ENCODE measurements around the gene ERP44.

DNA sequence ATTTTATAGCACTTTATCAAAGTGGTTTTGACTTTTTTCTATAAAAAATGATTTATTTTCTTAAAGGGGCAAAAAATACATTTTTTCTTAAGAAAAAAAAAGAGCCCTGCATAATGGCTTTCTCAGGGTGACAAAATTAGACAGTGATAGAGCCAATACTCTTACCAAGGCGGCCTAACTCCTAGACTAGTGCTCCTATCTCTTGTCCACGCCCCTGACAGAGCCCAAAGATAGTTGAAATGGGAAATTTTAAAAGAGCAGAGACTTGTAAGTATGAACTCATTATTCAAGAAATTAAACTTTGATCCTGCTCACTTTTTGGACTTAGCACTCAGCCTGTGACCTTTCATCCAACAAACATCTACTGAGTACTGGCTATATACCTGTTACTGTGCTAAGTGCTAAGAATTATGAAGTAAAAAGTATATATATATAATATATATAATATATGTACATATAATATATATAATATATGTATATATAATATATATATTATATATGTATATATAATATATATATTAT lies 1.4 kb upstream of the ERP44 start:
- TF ChIP-seq, protein P1, sequence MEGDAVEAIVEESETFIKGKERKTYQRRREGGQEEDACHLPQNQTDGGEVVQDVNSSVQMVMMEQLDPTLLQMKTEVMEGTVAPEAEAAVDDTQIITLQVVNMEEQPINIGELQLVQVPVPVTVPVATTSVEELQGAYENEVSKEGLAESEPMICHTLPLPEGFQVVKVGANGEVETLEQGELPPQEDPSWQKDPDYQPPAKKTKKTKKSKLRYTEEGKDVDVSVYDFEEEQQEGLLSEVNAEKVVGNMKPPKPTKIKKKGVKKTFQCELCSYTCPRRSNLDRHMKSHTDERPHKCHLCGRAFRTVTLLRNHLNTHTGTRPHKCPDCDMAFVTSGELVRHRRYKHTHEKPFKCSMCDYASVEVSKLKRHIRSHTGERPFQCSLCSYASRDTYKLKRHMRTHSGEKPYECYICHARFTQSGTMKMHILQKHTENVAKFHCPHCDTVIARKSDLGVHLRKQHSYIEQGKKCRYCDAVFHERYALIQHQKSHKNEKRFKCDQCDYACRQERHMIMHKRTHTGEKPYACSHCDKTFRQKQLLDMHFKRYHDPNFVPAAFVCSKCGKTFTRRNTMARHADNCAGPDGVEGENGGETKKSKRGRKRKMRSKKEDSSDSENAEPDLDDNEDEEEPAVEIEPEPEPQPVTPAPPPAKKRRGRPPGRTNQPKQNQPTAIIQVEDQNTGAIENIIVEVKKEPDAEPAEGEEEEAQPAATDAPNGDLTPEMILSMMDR (IDR thresholded peaks at IDR 0.05; ENCODE audit: low read length): no peak
- no peak for TF ChIP-seq EZH2 (optimal IDR thresholded peaks at IDR 0.05; ENCODE audit: low read depth, low read length)
